ENCODE data around the gene MAML2. TPM values are rescaled to one million over a fixed set of nuclear protein-coding genes. Genes with fewer than 3 reads are reported as not detected.

Gene MAML2
- total RNA-seq, 1 donor from 2014 or later: 1.3 TPM

GRCh38 chr11:96144553-96144952 lies 198.4 kb downstream of the MAML2 start:
- Histone ChIP-seq H3K27me3 (ENCODE audit: control insufficient read depth, insufficient read depth, low read length) (no peaks in the 10 kb centered on the region), H3K4me3 (ENCODE audit: low read depth, low read length) (no peak overlapping the region), H3K36me3 (ENCODE audit: control insufficient read depth, insufficient read depth, low read length) (no peaks in the 10 kb centered on the region)
- DNase-seq (ENCODE audit: low read depth): no peak
- no peak for FAIRE-seq
- TF ChIP-seq CTCF (IDR thresholded peaks at IDR 0.05; ENCODE audit: insufficient read depth, low read length, severe bottlenecking): no peak

DNA sequence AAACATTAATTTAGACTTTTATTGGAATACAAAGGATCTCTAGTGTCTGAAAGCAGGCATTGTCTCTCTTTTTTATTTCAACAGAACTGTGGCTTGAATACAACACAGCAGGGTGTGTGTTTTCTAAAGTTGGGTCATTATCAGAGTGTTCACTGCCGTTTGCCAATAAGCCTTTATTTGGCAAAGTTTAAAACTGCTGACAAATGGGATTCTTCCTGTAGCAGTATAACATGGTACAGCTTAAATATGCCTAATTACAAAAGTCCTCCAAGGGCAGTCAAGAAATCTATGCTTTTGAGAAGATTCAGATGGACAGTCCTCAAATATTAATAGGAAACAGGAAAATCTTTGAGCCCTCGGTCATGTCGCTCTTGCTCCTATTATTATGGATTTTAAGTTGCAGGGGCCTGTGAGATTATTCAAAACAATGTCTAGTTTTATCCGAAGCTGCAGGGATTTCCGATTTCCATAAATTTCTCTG lies 199.9 kb downstream of the MAML2 start:
- no peak for DNase-seq (ENCODE audit: low read depth)
- no peak overlapping the region for H3K4me3 ChIP-seq (ENCODE audit: low read depth, low read length)
- H3K27me3 ChIP-seq (ENCODE audit: control insufficient read depth, insufficient read depth, low read length): no peaks in the 10 kb centered on the region
- FAIRE-seq: no peak
- H3K36me3 ChIP-seq (ENCODE audit: control insufficient read depth, insufficient read depth, low read length): no peaks in the 10 kb centered on the region
- TF ChIP-seq CTCF (IDR thresholded peaks at IDR 0.05; ENCODE audit: insufficient read depth, low read length, severe bottlenecking): no peak

DNA sequence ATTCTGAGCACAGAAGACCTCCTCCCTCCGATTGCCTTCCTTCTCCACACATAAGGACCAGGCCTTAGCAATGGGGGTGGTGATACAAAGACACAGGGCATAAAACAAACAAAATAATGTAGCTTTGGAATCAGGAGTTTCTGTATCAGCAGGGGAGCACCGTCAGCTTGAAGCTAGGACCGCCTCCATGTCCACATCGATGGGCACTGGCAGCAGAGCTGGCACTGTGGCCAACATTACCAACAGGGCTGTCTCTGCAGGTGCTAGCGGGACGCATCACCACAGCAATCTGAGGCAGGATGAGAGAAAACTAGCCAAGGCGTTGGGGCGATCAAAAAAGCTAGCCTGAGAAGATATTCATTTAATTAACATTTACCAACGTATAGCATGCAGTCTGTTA lies 201.4 kb downstream of the MAML2 start:
- H3K4me3 ChIP-seq (ENCODE audit: low read depth, low read length): no peak overlapping the region
- TF ChIP-seq CTCF (IDR thresholded peaks at IDR 0.05; ENCODE audit: insufficient read depth, low read length, severe bottlenecking): no peak
- H3K27me3 ChIP-seq (ENCODE audit: control insufficient read depth, insufficient read depth, low read length): no peaks in the 10 kb centered on the region
- DNase-seq (ENCODE audit: low read depth) (no peak), FAIRE-seq (no peak)
- no peaks in the 10 kb centered on the region for H3K36me3 ChIP-seq (ENCODE audit: control insufficient read depth, insufficient read depth, low read length)

DNA sequence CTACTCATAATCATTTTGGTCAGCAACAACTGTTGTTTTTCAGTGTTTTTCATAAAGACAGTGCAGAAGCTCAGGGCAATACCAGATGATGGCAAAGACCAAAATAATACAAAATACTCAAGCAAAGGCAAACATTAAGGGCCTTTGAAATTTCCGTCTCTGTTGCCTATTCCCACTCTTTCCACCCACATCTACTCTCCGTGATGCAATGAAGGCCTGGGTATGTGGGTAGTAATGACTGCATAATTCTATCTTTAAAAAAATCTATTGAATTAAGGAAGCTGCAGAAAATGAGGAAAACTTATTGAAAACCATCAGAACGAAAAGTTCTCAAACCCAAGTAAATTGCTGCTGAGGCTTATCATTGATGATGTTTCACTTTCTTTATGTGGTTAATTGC lies 203.3 kb downstream of the MAML2 start:
- no peak for TF ChIP-seq CTCF (IDR thresholded peaks at IDR 0.05; ENCODE audit: insufficient read depth, low read length, severe bottlenecking)
- FAIRE-seq: no peak
- DNase-seq (ENCODE audit: low read depth): no peak
- H3K4me3 ChIP-seq (ENCODE audit: low read depth, low read length): no peak overlapping the region
- H3K36me3 ChIP-seq (ENCODE audit: control insufficient read depth, insufficient read depth, low read length): no peaks in the 10 kb centered on the region
- no peaks in the 10 kb centered on the region for H3K27me3 ChIP-seq (ENCODE audit: control insufficient read depth, insufficient read depth, low read length)

DNA sequence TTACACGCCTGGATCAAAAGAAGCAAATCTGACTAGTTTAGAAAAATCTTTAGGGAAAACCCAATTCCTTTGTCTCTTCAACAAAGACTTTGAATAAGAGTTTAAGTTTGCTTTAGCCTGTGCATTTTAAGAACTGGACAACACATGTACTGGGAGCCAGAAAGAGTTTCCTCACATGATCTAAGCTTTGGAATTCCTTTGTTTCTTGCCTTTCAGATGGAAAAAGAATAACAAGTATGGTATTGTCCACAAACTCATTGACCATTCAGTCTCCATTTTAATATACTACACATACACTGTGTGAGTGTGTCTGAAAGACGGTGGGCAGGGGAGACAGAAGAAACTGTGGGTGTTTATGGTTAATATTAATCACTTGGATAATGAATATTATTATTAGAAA lies 205.6 kb downstream of the MAML2 start:
- DNase-seq (ENCODE audit: low read depth) (no peak), FAIRE-seq (no peak)
- TF ChIP-seq CTCF (IDR thresholded peaks at IDR 0.05; ENCODE audit: insufficient read depth, low read length, severe bottlenecking): no peak
- H3K36me3 ChIP-seq (ENCODE audit: control insufficient read depth, insufficient read depth, low read length): no peaks in the 10 kb centered on the region
- no peaks in the 10 kb centered on the region for H3K27me3 ChIP-seq (ENCODE audit: control insufficient read depth, insufficient read depth, low read length)
- no peak overlapping the region for H3K4me3 ChIP-seq (ENCODE audit: low read depth, low read length)

DNA sequence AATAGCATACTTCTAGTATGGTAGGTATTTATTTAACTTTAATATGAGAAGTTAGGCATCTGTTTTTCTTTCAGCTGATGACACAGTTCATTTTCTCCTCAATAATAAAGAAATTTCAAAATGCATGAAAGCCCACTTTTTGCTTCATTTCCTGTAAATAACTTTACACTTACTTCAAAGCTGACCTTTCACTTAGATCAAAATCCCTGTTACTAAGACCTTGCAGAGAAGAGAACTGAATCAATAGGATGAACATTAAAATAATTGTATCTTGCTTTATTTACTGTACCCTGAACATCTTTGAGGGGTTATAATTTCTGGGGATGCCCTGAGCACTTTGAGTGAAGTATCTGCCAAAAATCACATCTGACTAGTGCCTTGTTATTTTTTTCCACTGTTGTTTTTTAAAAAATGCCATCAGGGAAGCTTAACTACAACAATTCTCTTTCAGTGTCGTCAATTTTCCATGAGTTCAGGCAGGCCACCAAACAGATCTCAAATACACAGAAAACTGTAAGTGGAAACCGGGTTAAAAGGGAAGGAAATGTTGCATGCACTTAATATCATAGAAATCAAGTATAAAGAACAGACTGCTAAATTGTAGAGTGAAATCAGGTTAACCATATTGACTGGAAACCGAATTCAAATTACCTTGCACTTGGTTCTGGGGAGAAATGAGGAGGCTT lies 206.2 kb downstream of the MAML2 start:
- no peak for DNase-seq (ENCODE audit: low read depth)

More for the DNA sequence above, 206.2 kb downstream of the MAML2 start:
- no peak for FAIRE-seq
- Histone ChIP-seq H3K4me3 (ENCODE audit: low read depth, low read length) (no peak overlapping the region), H3K27me3 (ENCODE audit: control insufficient read depth, insufficient read depth, low read length) (no peaks in the 10 kb centered on the region), H3K36me3 (ENCODE audit: control insufficient read depth, insufficient read depth, low read length) (no peaks in the 10 kb centered on the region)
- TF ChIP-seq CTCF (IDR thresholded peaks at IDR 0.05; ENCODE audit: insufficient read depth, low read length, severe bottlenecking): no peak
